OCI-LY3 (cell line): ENCODE results near the gene FNIP1.
A peak's percentile ranks its signal among the peaks of the same experiment; 100 is the strongest.

Experiments used
- H2AFZ ChIP-seq: fragments of 200-600, 300-600 bp; shearing (Covaris generic); 2 replicates; pipeline ENCODE4 v1.6.0; 2014; ENCODE audit warnings: antibody characterized with exemption, low read depth, low read length
- H3K27ac ChIP-seq: fragments of 200-600, 300-600 bp; sonication (generic); 2 replicates; pipeline ENCODE4 v1.5.1; 2014; ENCODE audit warnings: mild to moderate bottlenecking, low read length, moderate library complexity, mixed read lengths
- H3K27me3 ChIP-seq: fragments of 200-600, 300-600 bp; sonication (generic); 2 replicates; pipeline ENCODE4 v1.6.1; 2014; ENCODE audit warnings: low read depth, low read length, mixed read lengths
- H3K36me3 ChIP-seq: fragments of 200-600, 300-600 bp; sonication (generic); replicated peaks from 2 replicates; pipeline ENCODE3; 2014; ENCODE audit warnings: low read depth, low read length, mixed read lengths
- H3K4me1 ChIP-seq: fragments of 300-600, 200-600 bp; sonication (generic); 2 replicates; pipeline ENCODE4 v1.6.1; 2014; ENCODE audit warnings: low read length, mixed read lengths
- H3K4me2 ChIP-seq: fragments of 200-600, 300-600 bp; sonication (generic); 2 replicates; pipeline ENCODE4 v1.6.1; 2014; ENCODE audit warnings: low read length, mixed read lengths
- H3K4me3 ChIP-seq: fragments of 300-600, 200-600 bp; sonication (generic); 2 replicates; pipeline ENCODE4 v1.5.1; 2014; ENCODE audit warnings: antibody characterized with exemption, mild to moderate bottlenecking, low read length, moderate library complexity
- H3K79me2 ChIP-seq: fragments of 300-600, 200-600 bp; shearing (Covaris generic); 2 replicates; pipeline ENCODE4 v1.6.1; 2014; ENCODE audit warnings: mild to moderate bottlenecking, low read length, mixed read lengths
- H3K9ac ChIP-seq: fragments of 300-600, 200-600 bp; shearing (Covaris generic); 2 replicates; pipeline ENCODE4 v1.6.0; 2014; ENCODE audit warnings: mild to moderate bottlenecking, low read length, moderate library complexity
- H3K9me3 ChIP-seq: fragments of 200-600, 300-600 bp; shearing (Covaris generic); 2 replicates; pipeline ENCODE4 v1.6.1; 2014; ENCODE audit warnings: low read length, mixed read lengths; ENCODE audit not compliant: insufficient read depth
- H4K20me1 ChIP-seq: fragments of 200-600, 300-600 bp; sonication (generic); 2 replicates; pipeline ENCODE4 v1.6.1; 2016; ENCODE audit warnings: low read length, mixed read lengths; ENCODE audit not compliant: insufficient read depth
- CTCF ChIP-seq: fragments of 200-600, 300-600 bp; sonication (generic); IDR thresholded peaks from 2 replicates; pipeline ENCODE4 v1.5.1; 2014; ENCODE audit warnings: antibody characterized with exemption, low read length, low read depth
- EZH2phosphoT487 ChIP-seq: fragments of 200-600 bp; shearing (Covaris generic); IDR thresholded peaks from 2 replicates; pipeline ENCODE4 v1.6.1; 2018; ENCODE audit warnings: antibody characterized with exemption, mixed run types, low read depth

FNIP1 gene

GRCh38 chr5:131634238-131634637 lies 162.6 kb downstream of the FNIP1 start:
- Histone ChIP-seq H3K27ac (peak overlapping the region; percentile 99), H4K20me1 (peaks cover 37% of the 10 kb centered on the region), H3K79me2 (peaks cover 58% of the 10 kb centered on the region), H3K9ac (peak overlapping the region; percentile 98), H2AFZ (no peak overlapping the region), H3K4me2 (peak overlapping the region; percentile 94), H3K9me3 (no peaks in the 10 kb centered on the region), H3K36me3 (peaks cover 9% of the 10 kb centered on the region), H3K4me1 (peaks cover 20% of the 10 kb centered on the region), H3K4me3 (peak overlapping the region; percentile 100), H3K27me3 (no peaks in the 10 kb centered on the region)
- TF ChIP-seq EZH2phosphoT487 = no peak
- TF ChIP-seq CTCF = no peak

- no peak for TF ChIP-seq EZH2phosphoT487
- no peak for TF ChIP-seq CTCF
- Histone ChIP-seq H3K4me2 (peak overlapping the region; percentile 94), H3K4me1 (peaks cover 20% of the 10 kb centered on the region), H3K27me3 (no peaks in the 10 kb centered on the region), H3K9ac (peak overlapping the region; percentile 98), H4K20me1 (peaks cover 41% of the 10 kb centered on the region), H3K36me3 (peaks cover 9% of the 10 kb centered on the region), H3K27ac (peak overlapping the region; percentile 99), H3K9me3 (no peaks in the 10 kb centered on the region), H3K79me2 (peaks cover 62% of the 10 kb centered on the region), H2AFZ (no peak overlapping the region), H3K4me3 (peak overlapping the region; percentile 100)
These were observed 163.0 kb downstream of the FNIP1 start for GRCh38 chr5:131633830-131634229.

- no peak overlapping the region for H3K4me3 ChIP-seq
- peaks cover 14% of the 10 kb centered on the region for H3K4me1 ChIP-seq
These were observed 165.9 kb downstream of the FNIP1 start for GRCh38 chr5:131630963-131631350.

More at GRCh38 chr5:131630963-131631350, 165.9 kb downstream of the FNIP1 start:
- no peak overlapping the region for H3K27ac ChIP-seq
- no peak for TF ChIP-seq EZH2phosphoT487
- TF ChIP-seq CTCF = no peak
- H2AFZ ChIP-seq = no peak overlapping the region
- peak overlapping the region; percentile 7; the same call in 1 of the 2 replicates for H3K4me2 ChIP-seq
- no peak overlapping the region for H3K9ac ChIP-seq
- H3K79me2 ChIP-seq = peaks cover 91% of the 10 kb centered on the region
- H4K20me1 ChIP-seq = peaks cover 68% of the 10 kb centered on the region
- H3K27me3 ChIP-seq = no peaks in the 10 kb centered on the region
- no peaks in the 10 kb centered on the region for H3K9me3 ChIP-seq
- peaks cover 9% of the 10 kb centered on the region for H3K36me3 ChIP-seq
